ENCODE measurements around the gene CSNK1D.

CSNK1D gene

DNA sequence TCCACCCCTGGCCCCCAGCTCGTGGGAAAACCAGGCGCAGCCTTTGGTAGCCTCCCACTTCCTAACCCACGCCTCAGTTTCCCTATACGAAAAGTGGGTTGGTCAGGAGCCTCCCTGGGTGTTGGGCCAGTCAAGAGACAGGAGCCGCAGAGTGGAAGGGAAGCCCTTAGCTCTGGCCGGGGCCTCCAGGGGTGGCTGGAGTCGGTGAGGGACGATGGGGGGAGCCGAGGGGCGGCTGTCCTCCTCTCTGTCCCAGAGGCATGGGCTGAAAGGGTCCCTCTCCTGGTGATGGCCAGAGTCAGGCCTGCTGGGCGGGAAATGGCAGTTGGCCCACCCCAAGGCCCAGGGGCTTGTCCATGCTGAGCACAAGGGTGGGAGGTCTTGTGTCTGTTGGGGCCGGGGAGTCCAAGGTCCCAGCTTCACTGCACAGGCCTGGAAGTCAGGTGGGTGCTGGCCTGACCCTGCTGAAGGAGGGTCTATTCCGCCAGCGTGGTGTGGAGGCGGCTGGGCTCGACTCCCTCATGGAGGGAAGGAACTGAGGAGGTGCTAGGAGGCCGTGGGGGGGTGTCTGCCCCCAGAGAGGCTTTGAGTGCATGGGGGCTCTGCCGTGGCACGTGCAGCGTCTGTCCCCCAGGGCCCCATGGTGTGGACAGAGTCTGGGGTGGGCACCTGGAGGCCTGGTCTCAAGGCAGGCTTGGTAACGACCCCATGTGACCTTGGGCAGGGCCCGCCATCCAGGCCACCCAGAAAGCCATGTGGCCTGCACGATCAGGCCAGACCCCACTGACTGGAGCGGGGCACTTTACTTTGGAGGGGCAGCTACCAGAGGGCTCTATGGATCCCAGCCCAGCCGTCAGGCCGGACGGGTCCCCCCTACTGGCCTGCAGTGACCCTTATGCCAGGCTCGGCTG lies 43.5 kb downstream of the CSNK1D start:
- DNase-seq (ENCODE audit: low read depth in 1 of 2, low spot score in 1 of 2): no peak

- no peak for DNase-seq (ENCODE audit: low read depth in 1 of 2, low spot score in 1 of 2)
Observed at GRCh38 chr17:82228842-82229697, 44.4 kb downstream of the CSNK1D start, which contains the start of gene SLC16A3. Gene SLC16A3, plus strand, starts transcription at chr17:82229042. Its CDS starts 6,967 bp downstream, at chr17:82236009.

GRCh38 chr17:82228278-82228841 lies 45.1 kb downstream of the CSNK1D start:
- no peak for DNase-seq (ENCODE audit: low read depth in 1 of 2, low spot score in 1 of 2)

GRCh38 chr17:82227629-82228277 lies 45.7 kb downstream of the CSNK1D start:
- DNase-seq (ENCODE audit: low read depth in 1 of 2, low spot score in 1 of 2): no peak

DNA sequence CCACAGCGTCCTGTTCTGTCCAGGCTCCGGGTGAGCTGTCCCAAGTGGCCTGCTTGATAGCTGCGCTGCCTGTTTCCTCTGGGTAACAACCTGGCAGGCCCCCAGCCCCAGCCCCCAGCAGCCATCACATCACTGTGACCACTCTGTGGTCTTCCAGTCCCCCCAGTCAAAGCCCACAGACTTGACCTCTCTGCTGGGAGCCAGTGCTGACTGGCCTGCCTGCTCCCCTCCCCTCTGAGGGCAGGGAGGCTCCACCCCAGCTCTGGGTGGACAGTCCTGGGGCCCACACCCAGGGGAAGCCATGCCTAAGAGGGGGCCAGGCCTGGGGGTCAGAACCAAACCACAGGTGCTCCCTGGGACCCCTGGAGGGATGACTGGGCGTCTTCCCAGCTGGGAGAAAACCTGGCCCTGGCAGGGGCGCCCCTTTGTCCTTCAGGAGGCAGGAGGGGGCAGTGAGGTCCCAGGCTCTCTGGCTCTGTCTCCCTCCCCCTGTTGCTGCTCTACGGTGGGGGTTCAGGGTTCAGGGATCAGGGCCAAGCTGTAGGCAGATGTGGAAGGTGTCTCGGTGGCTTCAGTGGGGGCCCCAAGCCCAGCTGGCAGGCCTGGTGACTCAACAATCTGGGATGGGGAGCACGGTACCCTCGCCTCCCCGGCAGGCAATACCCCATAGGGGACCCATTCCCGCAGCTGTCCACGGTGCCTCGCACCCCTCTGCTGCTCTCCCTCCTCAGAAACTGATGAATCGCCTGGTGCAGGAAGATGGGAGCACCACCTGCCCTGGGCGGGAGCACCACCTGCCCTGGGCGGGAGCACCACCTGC lies 46.5 kb downstream of the CSNK1D start:
- no peak for DNase-seq (ENCODE audit: low read depth in 1 of 2, low spot score in 1 of 2)

DNA sequence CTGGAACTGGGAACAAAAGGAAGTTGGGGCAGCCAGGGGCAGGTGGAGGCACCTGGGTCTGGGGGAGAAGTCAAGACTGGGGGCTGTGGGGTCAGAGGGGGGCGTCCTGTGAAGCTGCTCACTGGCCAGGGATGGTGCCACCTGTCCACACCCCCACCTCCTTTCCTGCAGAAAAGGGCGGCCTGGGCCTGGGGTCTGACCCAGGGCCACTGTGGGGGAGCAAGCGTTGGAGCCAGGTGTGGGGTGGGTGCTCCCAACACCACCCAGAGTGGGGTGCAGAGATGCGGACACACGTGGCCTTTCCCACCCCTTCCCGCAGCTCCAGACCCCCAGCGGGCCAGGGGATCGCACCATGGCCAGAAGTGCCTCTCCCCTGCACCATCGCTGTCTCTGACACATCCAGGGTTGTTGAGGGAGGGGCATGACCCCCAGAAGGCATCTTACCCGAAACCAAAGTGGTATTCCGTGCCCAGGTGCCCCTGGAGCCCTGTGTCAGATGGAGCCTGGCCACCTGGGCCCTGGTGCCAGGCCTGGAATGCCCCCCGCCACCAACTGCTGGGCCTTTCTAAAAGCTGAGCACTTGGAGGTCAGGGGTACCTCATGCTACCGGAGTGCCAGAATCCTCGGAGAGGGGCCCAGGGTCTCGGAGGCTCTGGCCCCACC lies 47.2 kb downstream of the CSNK1D start:
- no peak for DNase-seq (ENCODE audit: low read depth in 1 of 2, low spot score in 1 of 2)

GRCh38 chr17:82225368-82226029 lies 48.0 kb downstream of the CSNK1D start:
- no peak for DNase-seq (ENCODE audit: low read depth in 1 of 2, low spot score in 1 of 2)

DNA sequence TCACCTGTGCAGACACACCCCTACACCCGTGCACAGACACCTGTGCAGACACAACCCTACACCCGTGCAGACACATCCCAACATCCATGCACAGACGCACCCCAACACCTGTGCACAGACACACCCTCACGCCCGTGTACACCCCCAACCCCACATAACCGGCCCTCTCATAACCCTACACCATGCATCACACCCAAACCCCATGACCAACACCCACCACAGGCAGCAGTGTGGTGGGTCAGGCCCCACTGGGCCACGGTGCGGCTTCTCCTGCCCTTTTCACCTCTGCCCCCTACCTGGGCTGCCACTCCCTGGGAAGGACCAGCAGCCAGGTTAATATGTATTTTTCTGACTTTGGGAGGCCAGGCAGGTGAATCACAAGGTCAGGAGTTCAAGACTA lies 48.8 kb downstream of the CSNK1D start:
- no peak for DNase-seq (ENCODE audit: low read depth in 1 of 2, low spot score in 1 of 2)

- DNase-seq (ENCODE audit: low read depth in 1 of 2, low spot score in 1 of 2): no peak
Observed at GRCh38 chr17:82223517-82223916, 50.0 kb downstream of the CSNK1D start.

- DNase-seq (ENCODE audit: low read depth in 1 of 2, low spot score in 1 of 2): no peak
Observed at GRCh38 chr17:82222816-82223215, 50.7 kb downstream of the CSNK1D start.

DNA sequence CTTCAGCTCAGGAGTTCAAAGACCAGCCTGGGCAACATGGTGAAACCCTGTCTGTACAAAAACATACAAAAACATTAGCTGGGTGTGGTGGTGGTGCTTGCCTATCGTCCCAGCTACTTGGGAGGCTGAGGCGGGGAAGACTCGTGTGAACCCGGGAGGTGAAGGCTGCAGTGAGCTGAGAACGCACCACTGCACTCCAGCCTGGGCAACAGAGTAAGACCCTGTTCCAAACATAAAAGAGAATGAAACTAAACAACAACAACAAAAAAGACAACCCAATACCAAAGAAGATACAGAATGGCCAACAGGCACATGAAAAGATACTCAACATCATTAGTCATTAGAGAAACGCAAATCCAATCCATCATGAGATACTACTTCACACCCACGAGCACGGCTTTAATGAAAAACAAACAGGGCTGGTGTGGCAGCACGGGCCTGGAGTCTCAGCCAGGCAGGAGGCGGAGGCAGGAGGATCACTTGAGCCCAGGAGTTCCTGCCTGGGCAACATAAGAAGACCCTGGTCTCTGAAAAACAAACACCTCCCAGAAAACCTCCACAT lies 52.1 kb downstream of the CSNK1D start:
- no peak for DNase-seq (ENCODE audit: low read depth in 1 of 2, low spot score in 1 of 2)

- DNase-seq (ENCODE audit: low read depth in 1 of 2, low spot score in 1 of 2): no peak
Observed at GRCh38 chr17:82219753-82220709, 53.5 kb downstream of the CSNK1D start.

DNA sequence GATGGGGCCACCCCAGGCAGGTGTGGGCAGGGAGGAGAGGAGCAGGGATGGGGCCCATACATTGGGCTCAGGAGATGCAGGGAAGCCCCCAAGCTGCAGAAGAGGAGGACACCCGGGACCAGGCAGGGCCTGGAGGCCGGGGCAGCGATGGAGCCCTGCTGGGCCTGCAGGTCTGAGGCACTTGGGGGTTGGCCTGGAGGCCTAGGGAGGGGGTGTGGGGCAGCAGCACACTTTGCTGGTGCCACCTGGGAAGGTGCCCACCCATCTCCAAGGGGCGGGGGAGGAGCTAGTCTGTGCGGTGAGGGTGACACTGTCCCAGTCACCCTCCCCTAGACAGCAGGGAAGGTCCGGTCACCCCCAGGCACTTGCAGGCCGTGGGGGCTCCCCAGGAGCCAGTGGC lies 54.4 kb downstream of the CSNK1D start:
- no peak for DNase-seq (ENCODE audit: low read depth in 1 of 2, low spot score in 1 of 2)

DNA sequence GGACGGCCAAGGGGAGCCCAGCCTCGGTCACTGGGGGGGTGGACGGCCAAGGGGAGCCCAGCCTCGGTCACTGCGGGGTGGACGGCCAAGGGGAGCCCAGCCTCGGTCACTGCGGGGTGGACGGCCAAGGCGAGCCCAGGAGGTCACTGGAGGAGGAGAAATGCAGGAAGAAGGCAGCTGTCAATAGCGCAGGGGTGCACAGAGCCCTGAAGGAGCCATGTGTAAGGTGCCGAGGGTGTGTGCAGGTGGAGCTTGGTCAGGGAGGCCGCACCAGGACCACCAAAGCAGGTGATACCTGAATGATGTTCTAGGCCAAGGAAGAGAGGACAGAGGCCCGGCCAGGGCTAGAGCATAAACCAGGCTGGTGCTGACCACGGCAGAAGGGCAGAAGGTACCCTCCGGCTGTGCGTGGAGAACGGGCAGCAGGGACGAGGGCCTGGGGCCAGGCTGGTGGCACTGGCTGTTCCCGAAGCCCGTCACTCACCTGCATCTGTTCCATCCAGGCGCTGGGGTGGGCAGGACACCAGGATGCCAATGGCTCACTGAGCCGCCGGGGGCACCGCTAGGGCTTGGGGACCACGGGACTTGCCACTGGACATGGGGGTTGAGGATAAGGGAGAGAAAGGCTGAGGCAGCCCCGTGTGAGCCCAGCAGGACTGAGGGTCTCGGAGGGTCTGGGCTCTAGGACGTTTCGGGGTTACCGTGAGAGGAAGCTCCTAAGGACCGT lies 55.0 kb downstream of the CSNK1D start:
- no peak for DNase-seq (ENCODE audit: low read depth in 1 of 2, low spot score in 1 of 2)

- no peak for DNase-seq (ENCODE audit: low read depth in 1 of 2, low spot score in 1 of 2)
Observed at GRCh38 chr17:82217530-82218204, 55.8 kb downstream of the CSNK1D start.

- DNase-seq (ENCODE audit: low read depth in 1 of 2, low spot score in 1 of 2): no peak
Observed at GRCh38 chr17:82217120-82217529, 56.4 kb downstream of the CSNK1D start.
